Measurements from ENCODE around the gene TSFM.
"Not testable (repeated sequence)": the region's sequence is repeated elsewhere in the genome, so short reads cannot be mapped to it uniquely, and the experiment has no call there.

The TSFM gene

GRCh38 chr12:57769594-57769993 is 13.0 kb upstream of the TSFM start:
- no peak overlapping the region for H3K4me3 ChIP-seq (ENCODE audit: control insufficient read depth, low read depth, low read length)
- no peak for DNase-seq (ENCODE audit: low read depth)
- TF ChIP-seq CTCF (conservative IDR thresholded peaks at IDR 0.05; ENCODE audit: control insufficient read depth, insufficient read depth, low read depth, low read length): no peak

GRCh38 chr12:57770734-57771133 is 11.9 kb upstream of the TSFM start:
- H3K4me3 ChIP-seq (ENCODE audit: control insufficient read depth, low read depth, low read length): no peak overlapping the region
- no peak for TF ChIP-seq CTCF (conservative IDR thresholded peaks at IDR 0.05; ENCODE audit: control insufficient read depth, insufficient read depth, low read depth, low read length)
- no peak for DNase-seq (ENCODE audit: low read depth)

GRCh38 chr12:57771236-57771872 is 11.2 kb upstream of the TSFM start:
- DNase-seq (ENCODE audit: low read depth): peak; percentile 92
- peak overlapping the region; percentile 95 for H3K4me3 ChIP-seq (ENCODE audit: control insufficient read depth, low read depth, low read length)
- no peak for TF ChIP-seq CTCF (conservative IDR thresholded peaks at IDR 0.05; ENCODE audit: control insufficient read depth, insufficient read depth, low read depth, low read length)

GRCh38 chr12:57771873-57772428 is 10.6 kb upstream of the TSFM start, which contains the start of gene METTL1:
Gene METTL1, minus strand, starts transcription at chr12:57772105. Its CDS starts 22 bp downstream, at chr12:57772083.
- peak within 1 kb of the TSS; percentile 95 for H3K4me3 ChIP-seq (ENCODE audit: control insufficient read depth, low read depth, low read length)
- TF ChIP-seq CTCF (conservative IDR thresholded peaks at IDR 0.05; ENCODE audit: control insufficient read depth, insufficient read depth, low read depth, low read length): no peak

GRCh38 chr12:57772429-57773322 is 9.9 kb upstream of the TSFM start, which contains the start of gene EEF1AKMT3:
Gene EEF1AKMT3, plus strand, starts transcription at chr12:57772614. Its CDS starts 111 bp downstream, at chr12:57772725.
- DNase-seq (ENCODE audit: low read depth): peak; percentile 47
- peak within 1 kb of the TSS; percentile 95 for H3K4me3 ChIP-seq (ENCODE audit: control insufficient read depth, low read depth, low read length)
- TF ChIP-seq CTCF (conservative IDR thresholded peaks at IDR 0.05; ENCODE audit: control insufficient read depth, insufficient read depth, low read depth, low read length): no peak

More at GRCh38 chr12:57771873-57772428, 10.6 kb upstream of the TSFM start, which contains the start of gene METTL1:
- peak; percentile 97 for DNase-seq (ENCODE audit: low read depth)

- DNase-seq (ENCODE audit: low read depth); H3K4me3 ChIP-seq (ENCODE audit: control insufficient read depth, low read depth, low read length): not testable (repeated sequence)
These were observed 8.0 kb upstream of the TSFM start for GRCh38 chr12:57774634-57775033.

- no peak for DNase-seq (ENCODE audit: low read depth)
- H3K4me3 ChIP-seq (ENCODE audit: control insufficient read depth, low read depth, low read length): no peak overlapping the region
- TF ChIP-seq CTCF (conservative IDR thresholded peaks at IDR 0.05; ENCODE audit: control insufficient read depth, insufficient read depth, low read depth, low read length): no peak
These were observed 7.5 kb upstream of the TSFM start for GRCh38 chr12:57775044-57775443.

Measured in fibroblast of mammary gland (primary cell).